Pulmonary artery endothelial cell (primary cell): Measurements from ENCODE around the gene CD81. TPM values are rescaled to one million over a fixed set of nuclear protein-coding genes. Genes with fewer than 3 reads are reported as not detected.

Experiments
- DNase-seq: peaks from one replicate; pipeline ENCODE4 v3.0.0-alpha.2; 2011; ENCODE audit warnings: low read depth, low spot score
- total RNA-seq: library from RNA; depleted of rRNA; stranded (reverse); fragments of >200 nt; gene quantifications from 2 replicates; pipeline ENCODE4 v1.2.3, GENCODE V29; 2014

The CD81 gene
- total RNA-seq, 1 donor from 2014 or later, result 197 TPM

- DNase-seq, result no peak
Observed at GRCh38 chr11:2390091-2390724, 13.1 kb downstream of the CD81 start.

- no peak for DNase-seq
Observed at GRCh38 chr11:2390725-2391151, 13.6 kb downstream of the CD81 start.

GRCh38 chr11:2391181-2391975 lies 14.3 kb downstream of the CD81 start:
- no peak for DNase-seq

- DNase-seq, result no peak
Observed at GRCh38 chr11:2392241-2392959, 15.3 kb downstream of the CD81 start.

- DNase-seq, result no peak
Observed at GRCh38 chr11:2393111-2393868, 16.2 kb downstream of the CD81 start.

- DNase-seq, result no peak
Observed at GRCh38 chr11:2393941-2394817, 17.1 kb downstream of the CD81 start.

- no peak for DNase-seq
Observed at GRCh38 chr11:2394818-2395105, 17.7 kb downstream of the CD81 start.

- no peak for DNase-seq
Observed at GRCh38 chr11:2395211-2395730, 18.2 kb downstream of the CD81 start.

- DNase-seq, result no peak
Observed at GRCh38 chr11:2395856-2396255, 18.7 kb downstream of the CD81 start.

- DNase-seq, result no peak
Observed at GRCh38 chr11:2396471-2396870, 19.4 kb downstream of the CD81 start.

GRCh38 chr11:2397005-2397404 lies 19.9 kb downstream of the CD81 start:
- DNase-seq, result no peak

- no peak for DNase-seq
Observed at GRCh38 chr11:2398664-2399355, 21.7 kb downstream of the CD81 start.

- DNase-seq, result no peak
Observed at GRCh38 chr11:2399488-2400068, 22.5 kb downstream of the CD81 start.

GRCh38 chr11:2400069-2400761 lies 23.1 kb downstream of the CD81 start, which contains the start of gene TSSC4:
Gene TSSC4, plus strand, starts transcription at chr11:2400750. Its CDS starts 1,884 bp downstream, at chr11:2402634.
- peak; percentile 100 for DNase-seq

GRCh38 chr11:2400762-2401435 lies 23.8 kb downstream of the CD81 start:
- no peak for DNase-seq

- DNase-seq, result no peak
Observed at GRCh38 chr11:2401436-2401984, 24.4 kb downstream of the CD81 start.

- DNase-seq, result no peak
Observed at GRCh38 chr11:2402106-2402505, 25.0 kb downstream of the CD81 start.
